Activated CD8-positive, alpha-beta memory T cell treated with anti-CD3 and anti-CD28 coated beads for 24 hours (primary cell): ENCODE measurements around the gene CEACAM3.
A peak's percentile ranks its signal among the peaks of the same experiment; 100 is the strongest.

Source experiments
- DNase-seq: peaks from one replicate; pipeline ENCODE4 v3.0.0-alpha.2; 2020

The CEACAM3 gene

GRCh38 chr19:41793414-41793727, 3.0 kb upstream of the CEACAM3 start:
- DNase-seq, result no peak

GRCh38 chr19:41795031-41795461, 1.3 kb upstream of the CEACAM3 start:
- DNase-seq, result peak; percentile 78

- DNase-seq, result no peak
These were observed 514 bp downstream of the CEACAM3 start for GRCh38 chr19:41796901-41797300.

DNA sequence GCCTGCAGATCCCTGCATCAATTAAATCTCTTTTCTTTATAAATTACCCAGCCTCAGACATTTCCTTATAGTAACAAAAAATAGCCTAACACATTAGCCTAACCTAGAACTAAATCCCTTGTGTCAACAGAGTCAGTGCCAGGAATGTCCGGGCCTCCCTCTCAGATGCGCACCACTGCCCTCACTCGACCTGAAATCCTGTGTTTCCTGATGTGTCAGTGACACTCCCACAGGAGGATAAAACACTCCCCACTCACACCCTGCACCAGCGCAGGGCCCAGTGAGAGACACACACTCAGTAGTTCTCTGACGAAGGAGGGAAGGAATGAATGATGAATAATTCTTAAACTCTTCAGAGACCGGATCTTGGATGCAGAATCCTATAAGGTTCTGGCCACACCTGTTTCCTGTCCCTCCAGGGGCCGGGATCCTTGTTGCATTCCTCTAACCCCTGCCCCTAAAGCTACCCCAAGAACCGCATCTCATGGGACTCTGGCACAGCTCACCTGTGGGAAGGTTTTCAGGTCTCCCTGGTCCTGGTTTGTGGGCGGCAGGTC, 3.1 kb downstream of the CEACAM3 start:
- DNase-seq, result no peak

- no peak for DNase-seq
These were observed 4.6 kb downstream of the CEACAM3 start for GRCh38 chr19:41801031-41801430.

DNA sequence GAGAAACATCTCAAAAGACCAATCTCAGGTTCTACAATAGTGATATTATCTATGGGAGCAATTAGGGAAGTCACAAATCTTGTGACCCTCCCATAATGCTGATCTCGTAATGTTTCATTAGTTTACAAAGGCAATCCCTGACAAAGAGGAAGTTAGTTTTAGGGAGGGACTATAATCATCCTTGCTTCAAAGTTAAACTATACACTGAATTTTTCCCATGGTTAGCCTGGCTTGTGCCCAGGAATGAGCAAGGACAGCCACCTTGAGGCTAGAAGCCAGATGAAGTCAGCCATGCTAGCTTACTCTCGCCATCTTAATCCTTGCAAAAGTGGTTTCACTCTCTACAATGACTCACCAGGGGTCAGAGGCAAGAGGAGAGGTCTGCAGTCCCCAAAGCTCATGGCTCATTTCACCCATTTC, 5.4 kb downstream of the CEACAM3 start:
- DNase-seq, result no peak

DNA sequence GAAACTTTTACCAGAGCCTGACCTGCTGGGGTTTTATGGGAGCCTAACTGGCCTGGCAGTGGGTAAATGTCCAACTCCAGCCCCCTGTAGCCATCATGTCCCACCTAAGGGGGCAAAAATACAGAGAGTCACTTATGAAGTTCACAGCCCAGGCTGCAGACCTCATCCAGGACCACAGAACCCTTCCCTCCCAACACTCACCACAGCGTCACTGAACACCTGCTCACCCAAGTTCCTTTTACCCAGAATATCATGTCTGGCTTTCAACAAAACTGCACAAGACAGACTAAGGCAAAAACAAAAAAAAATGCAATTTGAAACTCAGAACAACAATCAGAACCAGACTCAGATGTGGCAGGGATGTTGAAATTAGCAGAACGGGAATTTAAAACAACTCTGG, 6.4 kb downstream of the CEACAM3 start:
- DNase-seq, result no peak

DNA sequence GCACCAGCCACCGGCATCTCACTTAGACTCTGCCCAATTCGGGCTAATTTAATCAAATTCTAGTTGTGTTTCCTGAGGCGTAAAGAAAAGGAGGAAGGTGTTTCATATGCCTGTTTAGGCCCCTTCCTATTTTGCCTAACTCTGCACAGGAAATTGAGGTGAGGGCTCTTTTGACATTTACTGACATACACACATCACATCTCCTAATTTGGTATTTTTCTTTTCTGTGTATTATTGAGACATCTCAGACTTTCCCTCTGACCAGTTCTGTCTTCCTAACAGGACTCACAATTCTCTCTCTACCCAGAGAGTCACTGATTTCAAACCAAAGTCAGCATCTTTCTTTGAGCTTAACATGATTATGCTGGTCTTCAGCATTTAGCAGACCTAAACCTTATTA, 7.9 kb downstream of the CEACAM3 start:
- DNase-seq, result no peak

- no peak for DNase-seq
These were observed 10.8 kb downstream of the CEACAM3 start for GRCh38 chr19:41807176-41807575.

DNA sequence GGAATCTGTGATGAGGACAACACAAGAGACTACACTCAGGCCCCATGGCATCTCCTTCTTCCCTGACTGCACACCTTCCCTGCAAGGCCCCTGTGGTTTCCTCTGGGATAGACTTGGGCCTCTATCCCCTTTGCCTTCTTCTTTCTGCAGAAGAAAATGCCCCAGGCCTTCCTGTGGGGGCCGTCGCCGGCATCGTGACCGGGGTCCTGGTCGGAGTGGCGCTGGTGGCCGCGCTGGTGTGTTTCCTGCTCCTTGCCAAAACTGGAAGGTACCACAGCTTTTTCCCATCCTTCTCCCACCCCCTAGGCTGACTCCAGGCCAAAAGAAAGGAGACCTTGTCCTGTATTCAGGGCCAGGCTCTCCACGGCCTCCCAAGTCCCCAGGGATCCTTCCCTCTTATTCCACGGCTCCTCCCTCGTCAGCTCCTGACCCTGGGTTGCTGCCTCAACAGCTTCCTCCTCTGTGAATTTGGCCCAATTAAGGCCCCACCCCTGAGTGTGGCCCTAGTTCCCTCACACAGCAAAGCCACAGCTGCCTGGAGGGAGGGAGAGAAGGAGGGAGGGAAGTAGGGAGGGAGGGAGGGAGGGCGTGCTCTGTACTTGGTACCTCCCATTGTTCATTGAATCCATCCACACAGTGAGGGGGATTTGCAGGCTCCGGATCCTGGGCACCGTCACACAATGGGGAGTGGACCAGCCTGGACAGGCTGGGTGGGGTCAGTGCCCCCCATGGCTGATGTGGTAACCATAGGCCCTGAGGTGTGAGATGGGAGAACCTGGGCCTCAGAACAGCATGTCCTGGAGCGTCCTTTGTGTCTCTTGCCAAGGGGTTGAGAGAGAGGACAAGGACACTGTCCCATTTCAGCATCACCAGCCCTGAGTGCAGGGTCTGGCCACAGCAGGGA, 12.5 kb downstream of the CEACAM3 start:
- DNase-seq, result no peak

DNA sequence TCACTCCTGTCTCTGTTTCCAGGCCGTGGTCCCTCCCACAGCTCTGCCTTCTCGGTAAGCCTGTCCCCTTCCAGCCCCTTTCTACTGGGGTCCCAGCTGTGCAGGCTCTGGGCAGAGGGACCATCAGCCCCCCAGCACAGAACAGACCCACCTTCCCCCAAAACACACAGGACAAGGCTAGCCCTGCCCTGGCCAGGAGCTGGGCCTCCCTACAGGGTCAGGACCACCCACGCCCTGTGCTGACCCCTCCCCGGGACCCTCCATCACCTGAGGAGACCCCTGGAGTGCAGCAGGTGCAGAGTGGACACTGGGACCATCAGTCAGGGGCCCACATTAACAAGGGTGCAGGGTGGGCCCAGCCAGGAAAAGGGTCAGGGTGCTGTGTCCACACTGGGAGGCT, 13.9 kb downstream of the CEACAM3 start:
- no peak for DNase-seq

GRCh38 chr19:41811036-41811435, 14.6 kb downstream of the CEACAM3 start:
- DNase-seq, result no peak

DNA sequence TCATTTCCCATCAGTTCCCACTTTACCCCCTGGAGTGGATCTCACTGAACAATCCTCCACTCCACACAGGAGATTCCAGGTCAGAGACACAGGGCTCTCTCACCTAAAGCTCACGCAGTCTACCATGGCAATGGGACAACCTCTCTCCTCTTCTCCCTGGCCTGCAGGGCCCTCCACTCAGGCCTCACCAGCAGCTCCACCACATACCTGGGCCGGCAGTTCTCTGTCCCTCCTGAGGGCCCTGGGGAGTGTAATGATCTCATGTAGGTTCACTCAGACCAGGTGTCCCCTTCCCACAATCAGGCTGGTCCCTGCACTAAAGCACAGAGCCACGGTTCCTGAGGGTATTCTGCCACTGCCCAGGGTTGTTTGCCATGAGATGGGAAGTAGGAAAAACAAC, 15.6 kb downstream of the CEACAM3 start:
- DNase-seq, result no peak

- DNase-seq, result no peak
These were observed 17.5 kb downstream of the CEACAM3 start for GRCh38 chr19:41813911-41814310.

- no peak for DNase-seq
These were observed 18.9 kb downstream of the CEACAM3 start for GRCh38 chr19:41815301-41815700.

DNA sequence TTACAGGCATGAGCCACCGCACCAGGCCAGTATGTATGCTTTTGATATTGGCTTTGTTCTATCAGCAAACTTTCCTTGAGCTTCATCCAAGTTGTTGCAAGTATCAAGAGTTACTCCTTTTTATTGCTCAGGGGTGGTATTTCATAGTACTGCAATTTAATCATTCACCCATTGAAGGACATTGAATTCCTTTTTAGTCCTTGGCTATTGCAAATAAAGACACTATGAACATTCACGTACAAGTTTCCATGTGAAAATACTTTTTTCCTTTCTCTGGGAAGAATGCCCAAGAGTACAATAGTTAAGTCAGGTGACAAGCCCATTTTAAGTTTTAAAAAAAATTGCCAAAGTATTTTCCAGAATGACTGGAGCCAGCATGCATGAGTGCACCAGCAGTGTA, 20.4 kb downstream of the CEACAM3 start:
- DNase-seq, result no peak

DNA sequence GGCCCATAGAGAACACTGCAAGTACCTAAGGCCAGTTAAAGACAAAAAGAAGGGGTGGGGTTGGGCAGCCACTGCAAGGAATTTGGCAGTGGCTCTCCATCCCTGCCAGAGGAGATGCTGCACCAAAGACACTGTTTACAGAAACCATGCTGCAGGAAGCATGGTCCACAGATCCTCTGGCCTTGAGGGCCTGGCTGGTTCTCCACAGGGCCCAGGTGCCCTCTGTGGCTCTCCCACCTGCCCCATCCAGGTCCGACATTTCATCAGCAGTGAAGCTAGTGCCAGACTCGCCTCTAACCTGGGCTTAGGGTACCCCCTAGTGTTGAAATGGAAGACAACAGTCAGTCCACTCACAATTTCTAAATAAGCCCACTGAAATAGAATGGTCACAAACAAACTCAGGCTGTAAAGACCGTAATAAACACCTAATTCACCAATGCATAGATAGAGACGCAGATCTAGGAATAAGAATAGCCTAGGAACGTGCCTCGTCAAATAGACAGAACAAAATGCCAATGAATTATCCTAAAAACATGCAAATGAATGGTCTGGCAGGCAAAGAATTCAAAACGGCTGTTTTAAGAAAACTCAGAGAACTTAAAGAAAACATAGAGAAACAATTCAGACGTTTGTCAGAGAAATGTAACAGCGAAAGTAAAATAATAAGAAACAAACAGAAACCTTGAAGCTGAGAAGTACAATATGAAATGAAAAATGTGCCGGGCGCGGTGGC, 24.8 kb downstream of the CEACAM3 start:
- peak; percentile 72 for DNase-seq

DNA sequence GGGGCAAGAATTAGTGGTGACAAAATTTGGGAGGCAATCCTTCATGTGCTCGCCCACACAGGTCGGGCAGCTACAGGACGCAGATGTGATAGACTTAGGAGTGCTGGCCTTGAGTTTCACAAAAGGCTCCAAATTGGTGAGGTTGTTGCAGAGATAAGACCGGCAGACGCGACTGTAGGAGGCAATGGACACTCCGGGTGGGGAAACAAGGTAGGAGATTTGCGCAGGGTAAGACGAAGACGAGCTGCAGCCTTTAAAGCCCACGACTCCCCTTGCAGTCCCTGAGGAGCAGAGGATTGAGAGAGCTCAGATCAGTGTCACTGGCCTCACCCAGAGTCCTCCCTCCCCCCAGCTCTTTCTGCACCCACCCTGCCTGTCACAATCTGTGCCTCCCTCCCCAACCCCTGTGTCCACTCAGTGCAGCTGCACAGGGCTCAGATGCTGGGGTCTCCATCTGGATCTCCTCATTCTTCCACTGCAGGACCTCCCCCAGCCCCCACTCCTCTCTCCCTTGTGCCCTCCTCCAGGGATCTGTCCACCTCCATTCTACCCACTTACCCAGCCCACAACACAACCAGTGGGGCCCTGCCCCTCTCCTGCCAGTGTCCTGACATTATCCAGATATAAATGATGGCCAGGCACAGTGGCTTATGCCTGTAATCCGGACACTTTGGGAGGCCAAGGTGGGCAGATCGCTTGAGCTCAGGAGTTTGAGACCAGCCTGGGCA, 41.8 kb downstream of the CEACAM3 start:
- DNase-seq, result no peak

DNA sequence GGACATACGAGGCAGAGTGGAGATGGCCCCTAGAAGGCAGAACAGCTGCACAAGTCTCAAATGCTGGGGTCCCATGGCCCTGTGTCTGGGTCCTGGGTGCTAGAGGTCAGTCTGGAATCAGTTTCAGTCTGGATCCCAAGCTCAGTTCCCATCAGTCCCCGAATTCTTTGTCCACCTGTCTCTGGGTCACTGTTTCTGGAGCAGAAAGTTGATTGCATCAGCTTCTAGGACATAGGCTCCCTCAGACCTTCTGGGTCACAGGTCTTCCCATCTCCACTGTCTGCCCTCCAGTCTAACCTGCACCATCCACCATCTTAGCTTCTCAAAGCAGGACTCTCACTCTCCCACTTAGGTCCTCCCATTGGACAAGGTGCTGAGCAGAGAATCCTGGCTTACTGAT, 42.8 kb downstream of the CEACAM3 start:
- DNase-seq, result no peak

DNA sequence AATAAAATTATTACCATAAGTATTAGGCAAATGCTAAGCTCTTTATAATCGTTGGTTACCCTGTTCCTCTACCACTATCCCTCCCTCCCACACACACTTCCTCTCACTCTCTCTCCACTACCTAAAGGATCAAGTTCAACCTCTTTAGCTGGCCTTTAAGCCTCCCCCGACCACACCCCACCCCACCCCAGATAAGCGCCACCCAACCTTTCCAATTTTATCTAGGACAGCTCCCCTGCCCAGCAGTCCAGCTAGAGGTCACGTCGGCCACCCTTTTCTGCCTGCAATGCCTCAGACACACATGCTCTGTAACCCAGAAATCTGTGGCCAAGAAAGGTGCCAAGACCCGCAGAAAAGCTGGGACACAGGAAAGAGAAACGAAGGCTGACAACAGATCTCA, 47.0 kb downstream of the CEACAM3 start:
- no peak for DNase-seq

GRCh38 chr19:41844601-41845000, 48.2 kb downstream of the CEACAM3 start, which contains the start of gene LYPD4:
LYPD4 (minus strand) TSS chr19:41844683; CDS start chr19:41839285, 5,398 bp downstream.
- no peak for DNase-seq

GRCh38 chr19:41845001-41845050, 48.4 kb downstream of the CEACAM3 start, which contains the start of gene DMRTC2:
DMRTC2 (plus strand) TSS chr19:41845042; CDS start chr19:41847429, 2,387 bp downstream.
- DNase-seq, result no peak

DNA sequence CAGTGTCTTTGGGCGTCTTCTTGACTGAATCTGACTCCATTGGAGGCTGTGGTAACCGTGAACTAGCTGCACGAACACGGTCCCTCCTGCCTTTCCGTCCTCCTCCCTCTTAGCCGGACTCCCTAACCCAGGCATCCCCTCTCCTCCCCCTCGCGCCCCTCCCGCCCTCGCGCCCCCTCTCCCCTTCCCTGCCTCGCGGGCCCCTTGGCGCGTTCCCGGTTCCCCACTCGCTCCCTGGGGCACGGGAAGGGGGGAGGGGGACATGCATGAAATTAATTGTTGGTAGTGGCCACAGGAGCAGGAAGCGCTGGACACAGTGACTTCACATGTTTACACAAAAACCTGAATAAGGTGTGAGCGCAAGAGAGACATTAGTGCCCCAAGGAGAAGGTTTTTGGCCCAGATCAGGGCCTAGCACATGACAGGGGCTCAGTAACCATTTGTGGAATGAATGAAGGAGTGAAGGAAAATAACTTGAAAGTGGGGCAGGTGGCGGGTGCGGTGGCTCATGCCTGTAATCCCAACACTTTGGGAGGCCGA, 48.7 kb downstream of the CEACAM3 start:
- DNase-seq, result no peak
